GM18505 (cell line): ENCODE data around the gene PRR36.

Experiments
- ATAC-seq: cut with Tn5 transposase; IDR thresholded peaks from one replicate; pipeline ENCODE4 v1.9.1; 2021; ENCODE audit not compliant: unreplicated experiment
- POLR2A ChIP-seq: IDR thresholded peaks from 4 replicates; pipeline ENCODE4 v1.6.1; 2011; ENCODE audit warnings: borderline replicate concordance; ENCODE audit not compliant: insufficient read depth, insufficient read length; ENCODE audit errors: extremely low read depth

Gene PRR36

DNA sequence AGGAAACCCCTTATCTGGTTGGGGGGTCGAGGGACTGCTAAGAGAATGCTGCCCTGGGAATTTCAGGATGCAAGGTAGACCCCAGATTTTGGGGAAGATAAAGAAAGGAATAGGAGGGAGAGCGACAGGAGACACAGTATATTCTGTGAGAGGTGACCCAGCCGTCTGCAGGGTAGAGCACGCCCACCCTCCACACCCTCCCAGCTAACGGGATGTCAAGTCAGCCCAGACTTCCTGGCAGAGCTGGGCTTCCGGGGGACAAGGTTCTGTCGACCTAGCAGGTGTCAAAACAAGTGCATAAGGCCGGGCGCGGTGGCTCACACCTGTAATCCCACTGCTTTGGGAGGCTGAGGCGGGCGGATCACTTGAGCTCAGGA is 695 bp upstream of the PRR36 start:
- no peak for TF ChIP-seq POLR2A
- no peak for ATAC-seq

DNA sequence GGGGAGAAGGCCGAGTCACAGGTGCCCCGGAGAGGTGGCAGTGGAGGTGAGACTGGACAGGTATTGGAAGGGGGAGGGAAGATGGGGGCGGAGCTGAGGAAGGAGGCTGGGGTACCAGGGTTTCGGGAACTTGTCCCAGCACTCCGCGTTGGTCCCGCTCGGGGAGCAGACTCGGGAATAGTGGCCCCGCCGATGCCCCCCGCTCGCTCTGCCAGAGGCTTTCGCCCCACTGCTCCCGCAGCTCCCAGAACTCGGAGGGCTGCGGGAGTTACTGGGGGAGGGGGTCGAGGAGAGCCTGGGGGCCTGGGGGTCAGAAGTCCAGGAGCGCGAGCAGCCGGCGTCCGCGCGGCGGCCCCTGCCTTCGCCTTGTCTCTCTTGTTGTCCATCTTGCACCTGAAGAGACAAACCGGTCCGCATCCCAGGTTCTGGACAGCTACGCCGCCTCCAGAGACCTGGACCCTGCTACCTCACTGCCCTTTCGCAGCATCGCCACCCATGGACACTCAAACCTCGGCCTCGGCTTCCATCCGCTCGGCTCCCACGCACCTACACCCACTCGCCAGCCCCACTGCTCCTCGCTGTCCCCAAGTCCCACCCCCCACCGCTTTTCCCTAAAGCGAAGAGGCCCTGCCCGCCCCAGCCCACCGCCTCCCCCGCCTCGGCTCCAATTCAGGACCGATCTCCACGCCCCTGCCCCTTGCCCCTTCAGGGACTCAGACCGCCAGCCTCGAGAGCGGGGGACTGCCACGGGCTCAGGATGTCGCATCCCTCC is 700 bp downstream of the PRR36 start:
- no peak for ATAC-seq
- no peak for TF ChIP-seq POLR2A

DNA sequence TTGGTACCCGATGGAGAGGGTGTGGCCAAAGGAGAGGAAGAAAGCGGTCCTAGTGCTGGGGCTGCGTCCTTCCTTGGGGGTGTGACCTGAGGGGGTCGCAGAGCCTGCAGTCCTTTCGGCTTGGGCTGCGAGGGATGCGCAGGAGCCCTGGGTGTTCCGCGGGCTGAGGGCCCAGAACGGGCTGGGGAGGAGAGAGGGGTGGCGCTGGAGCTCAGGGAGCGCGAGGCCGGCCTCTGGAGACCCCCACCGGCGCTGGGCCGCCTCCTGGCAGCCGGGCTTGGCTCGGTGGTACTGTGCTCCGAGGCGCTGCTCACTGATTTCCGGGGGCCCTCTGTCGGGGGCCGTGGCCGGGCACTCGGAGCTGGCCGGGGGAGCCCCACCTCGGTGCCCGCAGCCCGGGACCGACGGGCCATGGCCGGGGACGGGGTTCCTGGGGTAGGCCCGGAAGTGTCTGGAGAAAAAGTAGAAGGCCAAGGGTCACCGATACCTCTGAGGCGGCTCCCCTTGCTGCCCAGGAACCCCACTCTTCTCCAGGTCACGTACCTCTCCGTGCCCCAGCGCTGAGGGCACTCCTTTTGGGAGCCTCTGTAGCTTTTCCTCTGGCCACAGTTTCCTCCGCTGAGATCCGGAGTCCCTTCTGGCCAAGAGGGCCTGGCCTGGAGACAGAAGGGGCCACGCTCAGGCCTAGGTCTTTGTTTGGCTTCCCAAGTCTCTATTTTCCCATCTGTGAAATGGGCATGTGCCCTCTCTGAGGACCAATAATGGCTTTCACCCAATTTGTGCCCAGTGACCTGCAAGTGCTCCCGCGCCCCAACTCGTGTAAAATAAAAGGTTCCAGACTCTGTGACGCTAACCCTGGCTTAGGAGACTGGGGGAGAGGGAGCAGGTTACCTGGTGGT is 1.6 kb downstream of the PRR36 start:
- ATAC-seq, result no peak
- TF ChIP-seq POLR2A, result no peak

DNA sequence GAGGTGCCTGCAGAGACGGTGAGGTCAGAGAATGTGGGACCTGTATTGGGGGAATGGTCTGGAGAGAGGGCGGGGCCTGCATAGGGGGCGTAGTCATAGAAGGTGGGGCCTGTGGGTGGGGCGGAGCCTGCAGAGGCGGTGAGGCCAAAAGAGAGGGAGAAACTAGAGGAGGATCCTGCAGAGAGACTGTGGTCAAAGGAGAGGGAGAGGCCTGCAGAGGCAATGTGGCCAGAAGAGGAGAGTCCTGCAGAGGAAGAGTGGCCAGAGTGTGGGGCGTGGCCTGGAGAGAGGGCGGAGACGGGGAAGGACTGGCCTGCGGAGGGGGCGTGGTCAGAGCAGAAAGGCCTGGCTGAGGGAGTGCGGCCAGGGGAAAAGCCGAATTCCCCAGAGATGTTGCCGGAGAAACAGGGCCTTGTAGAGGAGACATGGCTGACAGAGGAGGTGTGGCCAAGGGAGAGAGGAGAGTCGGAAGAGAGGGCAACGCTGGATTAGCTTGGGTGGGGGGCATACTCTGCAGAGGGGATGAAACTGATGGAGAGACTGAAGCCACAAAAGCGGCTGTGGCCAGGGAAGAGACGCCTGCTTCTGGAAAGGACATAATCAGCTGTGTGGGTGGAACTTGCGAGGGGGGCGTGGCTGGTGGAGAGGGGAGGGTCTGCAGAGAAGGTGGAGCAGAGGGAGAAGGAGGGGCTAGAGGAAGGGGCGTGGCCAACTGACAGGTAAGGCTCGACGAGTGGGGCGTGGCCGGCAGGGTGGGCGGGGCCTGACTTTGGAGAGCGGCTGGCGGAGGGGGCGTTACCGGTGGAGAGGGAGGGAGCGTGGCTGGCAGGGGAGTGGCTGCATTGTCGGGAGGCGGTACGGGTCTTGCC is 2.5 kb downstream of the PRR36 start:
- no peak for TF ChIP-seq POLR2A

DNA sequence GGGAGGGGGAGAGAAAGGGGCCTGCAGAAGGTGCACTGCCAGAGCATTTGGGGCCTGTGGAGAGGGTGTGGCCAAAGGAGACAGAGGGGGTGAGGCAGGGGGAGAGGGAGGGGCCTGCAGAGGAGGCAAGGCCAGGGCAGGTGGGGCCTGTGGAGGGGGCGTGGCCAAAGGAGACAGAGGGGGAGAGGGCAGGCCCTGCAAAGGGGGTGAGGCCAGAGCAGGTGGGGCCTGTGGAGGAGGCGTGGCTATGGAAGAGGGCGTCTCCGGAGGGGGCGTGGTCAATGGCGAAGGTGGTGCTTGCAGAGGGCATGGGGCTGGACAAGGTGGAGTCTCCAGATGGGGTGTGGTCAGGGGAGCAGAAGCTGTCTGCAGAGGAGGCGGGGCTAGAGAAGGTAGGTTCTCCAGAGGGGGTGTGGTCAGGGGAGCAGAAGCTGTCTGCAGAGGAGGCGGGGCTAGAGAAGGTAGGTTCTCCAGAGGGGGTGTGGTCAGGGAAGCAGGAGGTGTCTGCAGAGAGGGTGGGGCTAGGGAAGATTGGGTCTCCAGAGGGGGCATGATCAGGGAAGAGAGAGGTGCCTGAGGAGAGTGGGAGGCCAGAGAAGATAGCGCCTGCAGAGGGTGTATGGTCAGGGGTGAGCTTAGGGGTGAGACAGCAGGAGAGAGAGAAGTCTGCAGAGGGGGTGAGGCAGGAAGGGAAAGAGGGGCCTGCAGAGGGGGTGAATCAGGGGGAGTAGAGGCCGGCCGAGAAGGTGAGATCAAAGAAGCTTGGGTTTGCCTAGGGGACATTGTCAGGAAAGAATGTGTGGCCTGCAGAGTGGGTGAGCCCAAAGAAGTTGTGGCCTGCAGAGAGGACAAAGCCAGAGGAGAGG is 3.4 kb downstream of the PRR36 start:
- TF ChIP-seq POLR2A, result no peak
- no peak for ATAC-seq

More for the DNA sequence above, 2.5 kb downstream of the PRR36 start:
- ATAC-seq, result no peak

DNA sequence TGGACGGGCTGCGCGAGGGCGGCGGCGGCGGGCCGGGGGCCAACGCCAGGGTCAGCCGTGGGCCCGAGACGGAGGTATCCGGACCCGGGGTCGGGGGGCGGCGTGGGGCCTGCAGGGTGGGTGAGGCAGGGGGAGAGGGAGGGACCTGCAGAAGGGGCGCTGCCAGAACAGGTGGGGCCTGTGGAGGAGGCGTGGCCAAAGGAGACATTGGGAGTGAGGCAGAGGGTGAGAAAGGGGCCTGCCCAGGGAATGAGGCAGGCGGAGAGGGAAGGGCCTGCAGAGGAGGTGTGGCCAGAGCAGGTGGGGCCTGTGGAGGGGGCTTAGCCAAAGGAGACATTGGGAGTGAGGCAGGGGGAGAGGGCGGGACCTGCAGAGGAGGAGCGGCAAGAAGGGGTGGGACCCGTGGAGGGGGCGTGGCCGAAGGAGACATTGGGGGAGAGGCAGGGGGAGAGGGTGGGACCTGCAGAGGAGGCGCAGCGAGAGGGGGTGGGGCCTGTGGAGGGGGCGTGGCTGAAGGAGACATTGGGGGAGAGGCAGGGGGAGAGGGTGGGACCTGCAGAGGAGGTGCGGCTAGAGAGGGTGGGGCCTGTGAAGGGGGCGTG is 4.2 kb downstream of the PRR36 start:
- peak; percentile 9 for ATAC-seq
- no peak for TF ChIP-seq POLR2A

DNA sequence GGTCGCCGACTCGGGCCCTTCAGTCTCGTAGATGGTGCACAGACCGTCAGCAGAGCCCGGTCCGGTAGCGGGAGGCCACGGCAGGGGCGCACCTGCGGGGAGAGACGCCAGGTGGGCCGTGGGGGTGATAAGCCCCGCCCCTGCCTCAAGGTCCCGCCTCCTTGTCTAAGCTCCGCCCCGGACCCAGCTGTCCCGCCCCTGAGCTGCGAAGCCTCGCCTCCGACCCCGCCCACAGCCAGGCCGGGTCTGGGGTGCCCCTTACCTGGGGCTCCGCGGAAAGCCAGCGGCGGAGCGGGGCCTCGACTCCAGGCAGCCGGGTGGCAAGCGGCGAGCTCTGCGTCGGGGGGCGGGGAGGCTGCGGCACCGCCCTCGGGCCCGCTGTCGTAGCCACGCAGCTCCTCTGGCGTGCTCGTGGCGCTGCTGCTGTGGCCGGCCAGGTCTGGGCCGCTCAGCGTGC is 4.7 kb downstream of the PRR36 start:
- ATAC-seq, result peak; percentile 43
- TF ChIP-seq POLR2A, result no peak

DNA sequence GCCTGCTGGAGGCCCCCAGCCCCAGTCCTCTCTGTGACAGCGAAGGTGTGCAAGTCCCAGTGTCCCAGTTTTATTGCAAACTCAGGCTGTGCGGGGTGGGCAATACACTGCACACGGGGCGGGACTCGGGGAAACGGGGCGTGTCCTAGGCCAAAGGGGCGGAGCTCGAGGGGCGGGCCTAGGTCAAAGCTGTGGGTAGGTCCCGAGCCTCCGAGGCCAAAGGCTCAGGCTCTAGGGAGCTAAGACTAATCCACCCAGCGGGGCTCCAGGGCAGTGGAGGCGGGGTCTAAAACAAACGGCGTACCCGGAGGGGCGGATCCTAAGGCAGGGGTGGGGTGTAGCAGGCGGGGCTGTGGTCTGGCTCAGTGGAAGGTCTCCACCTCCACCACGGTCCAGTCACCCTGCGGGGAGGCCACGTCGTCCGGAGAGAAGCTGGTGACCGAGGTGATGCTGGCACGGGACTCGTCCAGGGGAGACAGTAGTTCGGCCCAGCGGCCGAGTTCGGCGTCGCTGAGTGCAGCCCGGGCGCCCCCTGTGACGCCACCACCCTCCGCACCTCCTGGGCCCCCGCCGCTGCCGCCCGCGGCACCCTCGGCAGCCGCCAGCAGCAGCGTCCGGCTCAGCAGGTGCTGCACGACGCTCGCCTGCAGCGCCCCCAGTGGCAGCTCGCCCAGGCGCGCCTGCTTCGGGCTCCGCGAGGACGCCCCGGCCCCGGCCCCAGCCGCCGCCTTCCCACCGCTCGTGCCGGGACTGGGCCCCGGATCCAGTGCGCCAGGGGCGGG is 5.3 kb downstream of the PRR36 start:
- no peak for TF ChIP-seq POLR2A

DNA sequence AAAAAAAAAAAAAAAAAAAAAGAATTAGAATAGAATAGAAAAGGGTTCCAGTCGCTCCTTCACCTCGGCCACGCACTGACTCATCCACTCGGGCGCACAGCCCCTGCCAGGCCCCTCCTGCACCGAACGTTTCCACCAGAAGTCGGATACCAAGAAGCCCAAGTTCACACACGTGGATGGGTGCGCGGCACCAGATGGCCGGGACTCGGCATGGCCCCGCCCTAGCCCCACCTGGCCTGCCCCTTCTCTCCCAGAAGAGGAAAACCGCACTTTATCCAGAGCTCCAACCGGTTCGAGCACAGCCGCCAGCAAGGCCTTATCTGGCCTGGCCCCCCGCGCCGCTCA is 5.9 kb downstream of the PRR36 start:
- no peak for TF ChIP-seq POLR2A
- ATAC-seq, result no peak

More for the DNA sequence above, 5.3 kb downstream of the PRR36 start:
- ATAC-seq, result peak; percentile 39

DNA sequence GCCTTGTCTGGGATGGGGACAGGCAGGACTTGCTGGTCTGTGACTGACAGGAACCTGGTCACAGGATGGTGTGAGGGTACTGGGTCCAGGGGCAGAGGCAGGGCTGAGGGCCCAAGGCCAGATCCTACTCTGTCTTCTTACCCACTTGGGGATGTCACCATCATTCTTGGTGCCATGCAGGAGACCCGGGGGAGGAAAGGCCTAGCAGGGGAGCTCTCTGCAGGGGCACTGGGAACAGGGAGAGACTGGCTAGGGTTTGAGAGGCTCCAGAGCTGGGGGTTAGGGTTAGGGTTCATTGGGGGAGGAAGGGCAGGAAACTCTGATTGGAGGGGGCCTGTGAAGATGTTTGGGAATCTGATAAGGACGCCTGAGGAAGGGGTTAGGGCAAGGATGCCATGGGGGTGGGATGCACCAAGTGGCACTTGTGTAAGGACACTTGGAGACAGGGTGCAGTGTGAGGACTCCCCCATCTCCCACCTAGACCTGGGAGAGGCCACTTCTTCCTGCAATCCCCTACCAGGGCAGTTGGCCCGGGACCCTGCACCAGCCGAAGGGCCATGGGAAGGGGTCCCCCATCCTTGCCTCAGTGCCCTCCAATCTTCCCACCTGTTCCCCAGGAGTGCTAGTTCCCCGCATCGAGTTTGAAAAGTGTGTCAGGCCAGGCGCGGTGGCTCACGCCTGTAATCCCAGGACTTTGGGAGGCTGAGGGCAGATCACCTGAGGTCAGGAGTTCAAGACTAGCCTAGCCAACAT is 6.9 kb downstream of the PRR36 start:
- TF ChIP-seq POLR2A, result no peak
- no peak for ATAC-seq
